GM21367 (cell line): ENCODE measurements around the gene SUMF2.
"Not testable (repeated sequence)": the region's sequence is repeated elsewhere in the genome, so short reads cannot be mapped to it uniquely, and the experiment has no call there.

Experiments used
- ATAC-seq: cut with Tn5 transposase; IDR thresholded peaks from one replicate; pipeline ENCODE4 v1.9.1; 2021; ENCODE audit not compliant: unreplicated experiment

Gene SUMF2

GRCh38 chr7:56063882-56064625 lies at the start of gene SUMF2:
Gene SUMF2, plus strand, starts transcription at chr7:56064286. Its CDS starts 26 bp downstream, at chr7:56064312.
- ATAC-seq, result peak; percentile 79

GRCh38 chr7:56017015-56017414 lies 47.1 kb upstream of the SUMF2 start:
- not testable (repeated sequence) for ATAC-seq

- no peak for ATAC-seq
Observed at GRCh38 chr7:56019501-56019900, 44.6 kb upstream of the SUMF2 start.

GRCh38 chr7:56023500-56023899 lies 40.6 kb upstream of the SUMF2 start:
- no peak for ATAC-seq

- ATAC-seq, result no peak
Observed at GRCh38 chr7:56026538-56026937, 37.5 kb upstream of the SUMF2 start.

- ATAC-seq, result no peak
Observed at GRCh38 chr7:56028942-56029630, 35.0 kb upstream of the SUMF2 start.

GRCh38 chr7:56030340-56030739 lies 33.7 kb upstream of the SUMF2 start:
- ATAC-seq, result no peak

- not testable (repeated sequence) for ATAC-seq
Observed at GRCh38 chr7:56031556-56031955, 32.5 kb upstream of the SUMF2 start.

- ATAC-seq, result not testable (repeated sequence)
Observed at GRCh38 chr7:56032578-56032977, 31.5 kb upstream of the SUMF2 start.

GRCh38 chr7:56033671-56034432 lies 30.2 kb upstream of the SUMF2 start:
- peak; percentile 92 for ATAC-seq

- no peak for ATAC-seq
Observed at GRCh38 chr7:56040730-56041129, 23.4 kb upstream of the SUMF2 start.

- ATAC-seq, result not testable (repeated sequence)
Observed at GRCh38 chr7:56045758-56046157, 18.3 kb upstream of the SUMF2 start.

- ATAC-seq, result no peak
Observed at GRCh38 chr7:56046721-56047445, 17.2 kb upstream of the SUMF2 start.

GRCh38 chr7:56047446-56048116 lies 16.5 kb upstream of the SUMF2 start:
- ATAC-seq, result not testable (repeated sequence)

GRCh38 chr7:56048245-56048644 lies 15.8 kb upstream of the SUMF2 start:
- no peak for ATAC-seq

GRCh38 chr7:56048763-56049162 lies 15.3 kb upstream of the SUMF2 start:
- not testable (repeated sequence) for ATAC-seq

GRCh38 chr7:56051053-56051338 lies 13.1 kb upstream of the SUMF2 start:
- no peak for ATAC-seq

GRCh38 chr7:56051339-56052191 lies 12.5 kb upstream of the SUMF2 start, which contains the start of the genes CCT6A and PSPH:
Gene CCT6A, plus strand, starts transcription at chr7:56051765. Its CDS starts 84 bp downstream, at chr7:56051849.
Gene PSPH, minus strand, starts transcription at chr7:56051444. Its CDS starts 30,232 bp downstream, at chr7:56021212.
- ATAC-seq, result peak; percentile 92

GRCh38 chr7:56053379-56053778 lies 10.7 kb upstream of the SUMF2 start:
- ATAC-seq, result no peak
